Activated naive CD4-positive, alpha-beta T cell treated with anti-CD3 and anti-CD28 coated beads, Interleukin-2, amount 50 U/mL, for 24 hours (primary cell): ENCODE measurements around the gene GPA33.
A peak's percentile ranks its signal among the peaks of the same experiment; 100 is the strongest.
"Not testable (repeated sequence)": the region's sequence is repeated elsewhere in the genome, so short reads cannot be mapped to it uniquely, and the experiment has no call there.

ENCODE experiments used
- H3K27ac Mint-ChIP-seq: one replicate; pipeline ENCODE4 v1.8.0; 2021; ENCODE audit warnings: mild to moderate bottlenecking, mixed read lengths
- H3K27me3 Mint-ChIP-seq: one replicate; pipeline ENCODE4 v1.8.0; 2021; ENCODE audit warnings: mixed read lengths
- H3K36me3 Mint-ChIP-seq: one replicate; pipeline ENCODE4 v1.8.0; 2021; ENCODE audit warnings: mixed read lengths
- H3K4me1 Mint-ChIP-seq: one replicate; pipeline ENCODE4 v1.8.0; 2021; ENCODE audit warnings: mixed read lengths
- H3K4me3 Mint-ChIP-seq: one replicate; pipeline ENCODE4 v1.8.0; 2021; ENCODE audit warnings: mild to moderate bottlenecking, mixed read lengths
- H3K9me3 Mint-ChIP-seq: one replicate; pipeline ENCODE4 v1.8.0; 2021; ENCODE audit warnings: mixed read lengths

The GPA33 gene

GRCh38 chr1:167059809-167060107 lies 30.4 kb downstream of the GPA33 start:
- no peak overlapping the region for H3K4me3 Mint-ChIP-seq
- H3K36me3 Mint-ChIP-seq: peaks cover 1% of the 10 kb centered on the region
- no peak overlapping the region for H3K27ac Mint-ChIP-seq
- peaks cover 9% of the 10 kb centered on the region for H3K4me1 Mint-ChIP-seq
- H3K9me3 Mint-ChIP-seq: no peaks in the 10 kb centered on the region
- no peaks in the 10 kb centered on the region for H3K27me3 Mint-ChIP-seq

- Mint-ChIP-seq H3K36me3 (peaks cover 1% of the 10 kb centered on the region), H3K27me3 (no peaks in the 10 kb centered on the region), H3K27ac (no peak overlapping the region), H3K4me1 (peaks cover 9% of the 10 kb centered on the region), H3K4me3 (no peak overlapping the region), H3K9me3 (no peaks in the 10 kb centered on the region)
Observed at GRCh38 chr1:167059045-167059808, 30.9 kb downstream of the GPA33 start.

- Mint-ChIP-seq H3K4me1 (peaks cover 9% of the 10 kb centered on the region), H3K27ac (no peak overlapping the region), H3K36me3 (peaks cover 6% of the 10 kb centered on the region), H3K4me3 (no peak overlapping the region), H3K27me3 (no peaks in the 10 kb centered on the region), H3K9me3 (no peaks in the 10 kb centered on the region)
Observed at GRCh38 chr1:167057241-167057688, 32.9 kb downstream of the GPA33 start.

- Mint-ChIP-seq H3K27me3 (no peaks in the 10 kb centered on the region), H3K27ac (no peak overlapping the region), H3K36me3 (peaks cover 6% of the 10 kb centered on the region), H3K4me3 (no peak overlapping the region), H3K9me3 (no peaks in the 10 kb centered on the region), H3K4me1 (peaks cover 9% of the 10 kb centered on the region)
Observed at GRCh38 chr1:167056529-167057231, 33.5 kb downstream of the GPA33 start.

- H3K4me1 Mint-ChIP-seq: peaks cover 9% of the 10 kb centered on the region
- no peak overlapping the region for H3K27ac Mint-ChIP-seq
- H3K4me3 Mint-ChIP-seq: no peak overlapping the region
- H3K9me3 Mint-ChIP-seq: no peaks in the 10 kb centered on the region
- peaks cover 6% of the 10 kb centered on the region for H3K36me3 Mint-ChIP-seq
- no peaks in the 10 kb centered on the region for H3K27me3 Mint-ChIP-seq
Observed at GRCh38 chr1:167054946-167055630, 35.1 kb downstream of the GPA33 start.

- H3K4me3 Mint-ChIP-seq: no peak overlapping the region
- peaks cover 11% of the 10 kb centered on the region for H3K36me3 Mint-ChIP-seq
- H3K4me1 Mint-ChIP-seq: peaks cover 8% of the 10 kb centered on the region
- no peaks in the 10 kb centered on the region for H3K9me3 Mint-ChIP-seq
- H3K27me3 Mint-ChIP-seq: no peaks in the 10 kb centered on the region
- no peak overlapping the region for H3K27ac Mint-ChIP-seq
Observed at GRCh38 chr1:167054531-167054930, 35.6 kb downstream of the GPA33 start.

- Mint-ChIP-seq H3K36me3 (peaks cover 11% of the 10 kb centered on the region), H3K27me3 (no peaks in the 10 kb centered on the region), H3K9me3 (no peaks in the 10 kb centered on the region), H3K4me3 (no peak overlapping the region), H3K27ac (no peak overlapping the region), H3K4me1 (no peaks in the 10 kb centered on the region)
Observed at GRCh38 chr1:167052389-167052788, 37.8 kb downstream of the GPA33 start.

GRCh38 chr1:167051907-167052306 lies 38.3 kb downstream of the GPA33 start:
- Mint-ChIP-seq H3K9me3 (no peaks in the 10 kb centered on the region), H3K4me3 (no peak overlapping the region), H3K4me1 (no peaks in the 10 kb centered on the region), H3K27me3 (no peaks in the 10 kb centered on the region), H3K27ac (no peak overlapping the region), H3K36me3 (peaks cover 11% of the 10 kb centered on the region)

- Mint-ChIP-seq H3K36me3 (no peaks in the 10 kb centered on the region), H3K9me3 (no peaks in the 10 kb centered on the region), H3K4me3 (peak overlapping the region; percentile 89), H3K27ac (peak overlapping the region; percentile 91), H3K27me3 (no peaks in the 10 kb centered on the region), H3K4me1 (peaks cover 16% of the 10 kb centered on the region)
Observed at GRCh38 chr1:167043752-167044488, 46.3 kb downstream of the GPA33 start.

- H3K27me3 Mint-ChIP-seq: no peaks in the 10 kb centered on the region
- no peaks in the 10 kb centered on the region for H3K9me3 Mint-ChIP-seq
- no peaks in the 10 kb centered on the region for H3K4me1 Mint-ChIP-seq
- no peak overlapping the region for H3K27ac Mint-ChIP-seq
- peaks cover 2% of the 10 kb centered on the region for H3K36me3 Mint-ChIP-seq
- H3K4me3 Mint-ChIP-seq: no peak overlapping the region
Observed at GRCh38 chr1:167033646-167034045, 56.5 kb downstream of the GPA33 start.

GRCh38 chr1:167029553-167029952 lies 60.6 kb downstream of the GPA33 start:
- H3K4me1 Mint-ChIP-seq, H3K27me3 Mint-ChIP-seq: not testable (repeated sequence)

GRCh38 chr1:167022384-167022783 lies 67.8 kb downstream of the GPA33 start:
- Mint-ChIP-seq H3K36me3 (peaks cover 3% of the 10 kb centered on the region), H3K4me1 (no peaks in the 10 kb centered on the region), H3K27me3 (peaks cover 10% of the 10 kb centered on the region), H3K4me3 (no peak overlapping the region), H3K27ac (no peak overlapping the region), H3K9me3 (no peaks in the 10 kb centered on the region)

More at GRCh38 chr1:167029553-167029952, 60.6 kb downstream of the GPA33 start:
- not testable (repeated sequence) for H3K27ac Mint-ChIP-seq, H3K36me3 Mint-ChIP-seq, H3K9me3 Mint-ChIP-seq, H3K4me3 Mint-ChIP-seq

GRCh38 chr1:167016100-167016750 lies 74.0 kb downstream of the GPA33 start:
- no peaks in the 10 kb centered on the region for H3K36me3 Mint-ChIP-seq
- peaks cover 4% of the 10 kb centered on the region for H3K27me3 Mint-ChIP-seq
- no peaks in the 10 kb centered on the region for H3K9me3 Mint-ChIP-seq
- no peak overlapping the region for H3K4me3 Mint-ChIP-seq
- peaks cover 1% of the 10 kb centered on the region for H3K4me1 Mint-ChIP-seq
- H3K27ac Mint-ChIP-seq: no peak overlapping the region

GRCh38 chr1:167013108-167013929 lies 76.9 kb downstream of the GPA33 start:
- Mint-ChIP-seq H3K4me1 (peaks cover 9% of the 10 kb centered on the region), H3K9me3 (no peaks in the 10 kb centered on the region), H3K27me3 (peaks cover 8% of the 10 kb centered on the region), H3K27ac (no peak overlapping the region), H3K36me3 (peaks cover 1% of the 10 kb centered on the region), H3K4me3 (no peak overlapping the region)
